ENCODE measurements around the gene CHRNA4. TPM values are rescaled to one million over a fixed set of nuclear protein-coding genes. Genes with fewer than 3 reads are reported as not detected.

Gene CHRNA4
- total RNA-seq, 1 donor from 2014 or later = not detected

- intact Hi-C loops (cut with micrococcal nuclease) = no loop called here
- Mint-ChIP-seq H3K27ac (no peak overlapping the region), H3K27me3 (peaks cover 2% of the 10 kb centered on the region), H3K36me3 (ENCODE audit: low read depth) (no peaks in the 10 kb centered on the region), H3K9me3 (peaks cover 4% of the 10 kb centered on the region), H3K4me1 (no peaks in the 10 kb centered on the region), H3K4me3 (no peak overlapping the region)
- DNase-seq (no peak), ATAC-seq (ENCODE audit: low read depth) (no peak)
- ChIA-PET POLR2A (no interaction called here), CTCF (no interaction called here)
- TF ChIP-seq CTCF (IDR thresholded peaks at IDR 0.05) = no peak
These were observed 13.0 kb downstream of the CHRNA4 start for GRCh38 chr20:63347950-63348827.

GRCh38 chr20:63347081-63347741 is 13.9 kb downstream of the CHRNA4 start:
- TF ChIP-seq CTCF (IDR thresholded peaks at IDR 0.05) = no peak
- DNase-seq (no peak), ATAC-seq (ENCODE audit: low read depth) (no peak)
- Mint-ChIP-seq H3K9me3 (peaks cover 4% of the 10 kb centered on the region), H3K27ac (no peak overlapping the region), H3K4me1 (no peaks in the 10 kb centered on the region), H3K27me3 (peaks cover 2% of the 10 kb centered on the region), H3K36me3 (ENCODE audit: low read depth) (no peaks in the 10 kb centered on the region), H3K4me3 (no peak overlapping the region)
- ChIA-PET POLR2A (no interaction called here), CTCF (no interaction called here)
- intact Hi-C loops (cut with micrococcal nuclease) = no loop called here

- H3K27me3 Mint-ChIP-seq = peaks cover 2% of the 10 kb centered on the region
- no peaks in the 10 kb centered on the region for H3K36me3 Mint-ChIP-seq (ENCODE audit: low read depth)
- ATAC-seq (ENCODE audit: low read depth) (no peak), DNase-seq (no peak)
- H3K27ac Mint-ChIP-seq = no peak overlapping the region
- no peak for TF ChIP-seq CTCF (IDR thresholded peaks at IDR 0.05)
- H3K9me3 Mint-ChIP-seq = peaks cover 4% of the 10 kb centered on the region
- POLR2A ChIA-PET = no interaction called here
- CTCF ChIA-PET = no interaction called here
- H3K4me1 Mint-ChIP-seq = no peaks in the 10 kb centered on the region
- intact Hi-C loops (cut with micrococcal nuclease) = no loop called here
- H3K4me3 Mint-ChIP-seq = no peak overlapping the region
These were observed 14.7 kb downstream of the CHRNA4 start for GRCh38 chr20:63346131-63347080.

- Mint-ChIP-seq H3K9me3 (peaks cover 4% of the 10 kb centered on the region), H3K27ac (no peak overlapping the region), H3K4me1 (no peaks in the 10 kb centered on the region), H3K4me3 (no peak overlapping the region), H3K27me3 (peaks cover 2% of the 10 kb centered on the region), H3K36me3 (ENCODE audit: low read depth) (no peaks in the 10 kb centered on the region)
- ChIA-PET CTCF (no interaction called here), POLR2A (no interaction called here)
- DNase-seq (no peak), ATAC-seq (ENCODE audit: low read depth) (no peak)
- TF ChIP-seq CTCF (IDR thresholded peaks at IDR 0.05) = no peak
- intact Hi-C loops (cut with micrococcal nuclease) = no loop called here
These were observed 15.6 kb downstream of the CHRNA4 start for GRCh38 chr20:63345328-63346100.

Data from activated B cell treated with CpG ODN at 0.5 μM for 24 hours (primary cell).